LNCAP (cell line): ENCODE measurements around the gene CCDC34.

Source experiments
- CTCF ChIP-seq: fragments of 450-650 bp; IDR thresholded peaks from 2 replicates; pipeline ENCODE4 v1.5.1; 2017; ENCODE audit warnings: mild to moderate bottlenecking

CCDC34 gene

GRCh38 chr11:27294654-27295053, 68.4 kb downstream of the CCDC34 start:
- no peak for TF ChIP-seq CTCF

- no peak for TF ChIP-seq CTCF
Observed at GRCh38 chr11:27293515-27294417, 69.2 kb downstream of the CCDC34 start.

- no peak for TF ChIP-seq CTCF
Observed at GRCh38 chr11:27292637-27293010, 70.4 kb downstream of the CCDC34 start.

GRCh38 chr11:27291954-27292636, 70.9 kb downstream of the CCDC34 start:
- TF ChIP-seq CTCF = no peak

GRCh38 chr11:27291302-27291889, 71.6 kb downstream of the CCDC34 start:
- TF ChIP-seq CTCF = no peak

GRCh38 chr11:27290261-27291050, 72.6 kb downstream of the CCDC34 start:
- TF ChIP-seq CTCF = no peak
